Calu3 (cell line): ENCODE data around the gene CETN1. TPM values are rescaled to one million over a fixed set of nuclear protein-coding genes. Genes with fewer than 3 reads are reported as not detected.

Experiments used
- BruUV-seq: library from RNA; stranded (reverse); fragments of 400-500 nt; replicated peaks from 2 replicates; lab custom pipeline; 2021; lab: Mats Ljungman, UMichigan
- CTCF ChIA-PET: fragments of 300-600 bp; sonication (Branson Sonifier 250); formaldehyde crosslinking; loops from one replicate; lab custom pipeline; 2022; ENCODE audit warnings: antibody characterized with exemption; lab: Charles Lee
- DNase-seq: peaks from one replicate; pipeline ENCODE4 v3.0.0; 2022
- H3K27ac Mint-ChIP-seq: one replicate; pipeline ENCODE4 v1.8.0; 2022; ENCODE audit warnings: mixed read lengths; ENCODE audit not compliant: unreplicated experiment
- H3K27me3 Mint-ChIP-seq: one replicate; pipeline ENCODE4 v1.8.0; 2022; ENCODE audit warnings: mixed read lengths; ENCODE audit not compliant: unreplicated experiment
- H3K36me3 Mint-ChIP-seq: one replicate; pipeline ENCODE4 v1.8.0; 2022; ENCODE audit warnings: mild to moderate bottlenecking, moderate library complexity, mixed read lengths; ENCODE audit not compliant: insufficient read depth, unreplicated experiment
- H3K4me1 Mint-ChIP-seq: one replicate; pipeline ENCODE4 v1.8.0; 2022; ENCODE audit warnings: mild to moderate bottlenecking, low read depth, mixed read lengths; ENCODE audit not compliant: unreplicated experiment
- H3K4me3 Mint-ChIP-seq: one replicate; pipeline ENCODE4 v1.8.0; 2022; ENCODE audit warnings: mild to moderate bottlenecking, low read depth, moderate library complexity, mixed read lengths; ENCODE audit not compliant: unreplicated experiment
- H3K9me3 Mint-ChIP-seq: one replicate; pipeline ENCODE4 v1.8.0; 2022; ENCODE audit warnings: low read depth, mixed read lengths; ENCODE audit not compliant: unreplicated experiment
- CTCF ChIP-seq: fragments of 200-600 bp; IDR thresholded peaks from one replicate; pipeline ENCODE4 v1.8.0; 2022; ENCODE audit warnings: antibody characterized with exemption; ENCODE audit not compliant: unreplicated experiment
- intact Hi-C: fragments of 100-400 bp; cut with micrococcal nuclease; formaldehyde crosslinking; loops from one replicate; pipeline ENCODE4 v1.10.0; 2022; ENCODE audit not compliant: unreplicated experiment
- total RNA-seq: library from RNA; stranded (reverse); gene quantifications from 2 replicates; pipeline ENCODE4 v1.2.3, GENCODE V29; 2022

Gene CETN1
- total RNA-seq, 1 experiment from 2014 or later: not detected

GRCh38 chr18:622289-622688 lies 42.1 kb downstream of the CETN1 start:
- H3K27ac Mint-ChIP-seq: no peak overlapping the region
- no peak overlapping the region for H3K4me3 Mint-ChIP-seq
- no peak for DNase-seq
- CTCF ChIA-PET: no interaction called here
- intact Hi-C loops: no loop called here
- H3K27me3 Mint-ChIP-seq: no peaks in the 10 kb centered on the region
- H3K4me1 Mint-ChIP-seq: no peaks in the 10 kb centered on the region
- no peak for TF ChIP-seq CTCF
- H3K9me3 Mint-ChIP-seq: no peaks in the 10 kb centered on the region
- H3K36me3 Mint-ChIP-seq: no peaks in the 10 kb centered on the region
- no TSS peak for BruUV-seq

GRCh38 chr18:623761-624620 lies 43.8 kb downstream of the CETN1 start:
- H3K27me3 Mint-ChIP-seq: no peaks in the 10 kb centered on the region
- DNase-seq: peak; percentile 84
- TF ChIP-seq CTCF: peak; percentile 67
- BruUV-seq: no TSS peak
- H3K4me1 Mint-ChIP-seq: no peaks in the 10 kb centered on the region
- no peak overlapping the region for H3K27ac Mint-ChIP-seq
- H3K4me3 Mint-ChIP-seq: no peak overlapping the region
- no peaks in the 10 kb centered on the region for H3K9me3 Mint-ChIP-seq
- no peaks in the 10 kb centered on the region for H3K36me3 Mint-ChIP-seq
- intact Hi-C loops: loop anchor here (2.0 kb wide), 2 partner anchors 207 to 215 kb away; no protein-coding TSS in a partner anchor
- CTCF ChIA-PET: interaction anchor here (0.7 to 2.2 kb wide), 4 partner anchors 88 to 321 kb away, joined by 8 to 28 read pairs (median 18); partner anchors contain the start of gene ENOSF1

GRCh38 chr18:627231-627630 lies 47.1 kb downstream of the CETN1 start:
- intact Hi-C loops: no loop called here

More at GRCh38 chr18:627231-627630, 47.1 kb downstream of the CETN1 start:
- CTCF ChIA-PET: no interaction called here
- no peak for DNase-seq
- no peaks in the 10 kb centered on the region for H3K36me3 Mint-ChIP-seq
- no peak for TF ChIP-seq CTCF
- no peak overlapping the region for H3K4me3 Mint-ChIP-seq
- no peaks in the 10 kb centered on the region for H3K27me3 Mint-ChIP-seq
- no peaks in the 10 kb centered on the region for H3K9me3 Mint-ChIP-seq
- H3K27ac Mint-ChIP-seq: no peak overlapping the region
- no peaks in the 10 kb centered on the region for H3K4me1 Mint-ChIP-seq
- BruUV-seq: no TSS peak
